HepG2 (cell line): ENCODE results near the gene FAM174C. TPM values are rescaled to one million over a fixed set of nuclear protein-coding genes. Genes with fewer than 3 reads are reported as not detected.

Experiments
- ARID5B ChIP-seq: IDR thresholded peaks from 2 replicates; pipeline ENCODE4 v1.4.0; 2020; ENCODE audit warnings: mild to moderate bottlenecking, missing genetic modification reagents
- ATF7-NPFF ChIP-seq: sonication (generic); formaldehyde crosslinking; IDR thresholded peaks from 2 replicates; pipeline ENCODE4 v1.8.1; 2023; ENCODE audit warnings: mild to moderate bottlenecking, low read depth, missing genetic modification reagents, moderate library complexity
- CSRNP1 ChIP-seq: sonication (generic); formaldehyde crosslinking; IDR thresholded peaks from 2 replicates; pipeline ENCODE4 v1.8.1; 2023; ENCODE audit warnings: mild to moderate bottlenecking, missing genetic modification reagents
- HDAC6 ChIP-seq: fragments of 200-600 bp; sonication (generic); IDR thresholded peaks from 2 replicates; pipeline ENCODE4 v1.7.0; 2017; ENCODE audit warnings: mild to moderate bottlenecking, antibody characterized with exemption, low read length, low read depth
- KLF16 ChIP-seq, 2 experiments: sonication (generic) in 1 of 2; formaldehyde crosslinking in 1 of 2; IDR thresholded peaks; 2 replicates each; pipeline versions ENCODE4 v1.6.1 to v1.8.0; 2016 to 2023; ENCODE audit warnings: missing genetic modification reagents in 2 of 2, missing compliant biosample characterization in 1 of 2
- MAZ ChIP-seq, 2 experiments: sonication (generic) in 1 of 2; formaldehyde crosslinking in 1 of 2; IDR thresholded peaks; 2 replicates each; pipeline versions ENCODE4 v1.5.0 to v1.6.1; 2012 to 2020; ENCODE audit warnings: low read depth in 2 of 2, mild to moderate bottlenecking in 2 of 2, borderline replicate concordance in 1 of 2, improper control_type of control experiment in 1 of 2, low read length in 1 of 2, missing genetic modification reagents in 1 of 2, moderate library complexity in 1 of 2
- SP1 ChIP-seq, 2 experiments: fragments of 450-650 bp in 1 of 2; sonication (generic) in 1 of 2; formaldehyde crosslinking in 1 of 2; IDR thresholded peaks; 2 replicates each; pipeline versions ENCODE4 v1.4.0 to v1.6.1; 2016 to 2020; ENCODE audit warnings: missing genetic modification reagents in 1 of 2
- THRA ChIP-seq: sonication (generic); formaldehyde crosslinking; IDR thresholded peaks from 2 replicates; pipeline ENCODE4 v1.4.0; 2020; ENCODE audit warnings: missing genetic modification reagents, borderline replicate concordance
- ZBTB14 ChIP-seq: sonication (generic); formaldehyde crosslinking; IDR thresholded peaks from 2 replicates; pipeline ENCODE4 v1.4.0; 2020; ENCODE audit warnings: missing genetic modification reagents
- ZBTB7A ChIP-seq: sonication (generic); formaldehyde crosslinking; IDR thresholded peaks from 2 replicates; pipeline ENCODE4 v1.8.0; 2022; ENCODE audit warnings: mild to moderate bottlenecking, missing genetic modification reagents
- ZC3H13 ChIP-seq: sonication (generic); formaldehyde crosslinking; IDR thresholded peaks from 2 replicates; pipeline ENCODE4 v1.8.1; 2023; ENCODE audit warnings: mild to moderate bottlenecking, missing genetic modification reagents, moderate library complexity
- ZNF253 ChIP-seq: sonication (generic); formaldehyde crosslinking; IDR thresholded peaks from 2 replicates; pipeline ENCODE4 v1.8.0; 2022; ENCODE audit warnings: mild to moderate bottlenecking, missing genetic modification reagents, borderline replicate concordance
- ZNF430 ChIP-seq: sonication (generic); formaldehyde crosslinking; IDR thresholded peaks from 2 replicates; pipeline ENCODE4 v1.9.0; 2021; ENCODE audit warnings: mild to moderate bottlenecking, missing genetic modification reagents
- ZNF501 ChIP-seq: sonication (generic); formaldehyde crosslinking; IDR thresholded peaks from 2 replicates; pipeline ENCODE4 v1.5.1; 2020; ENCODE audit warnings: mild to moderate bottlenecking, moderate library complexity, missing genetic modification reagents
- ZNF629 ChIP-seq: sonication (generic); formaldehyde crosslinking; conservative IDR thresholded peaks from 2 replicates; pipeline ENCODE4 v1.5.0; 2020; ENCODE audit warnings: missing genetic modification reagents
- polyA plus RNA-seq, 8 experiments: library from polyadenylated mRNA; depleted of rRNA in 3 of 8; stranded (reverse) in 7 of 8; unstranded in 1 of 8; fragments of >200 nt; fragmentation: Illumina TruSeq in 4 of 8; extraction: Trizol in 4 of 8; gene quantifications; 2 replicates each; pipeline versions ENCODE4 v1.2.1 to v1.2.3, GENCODE V29; 2011 to 2016; ENCODE audit warnings: low read depth in 4 of 8, missing spikeins in 1 of 8, mixed read lengths in 1 of 8; ENCODE audit not compliant: insufficient read depth in 1 of 8
- total RNA-seq, 5 experiments: library from RNA; depleted of rRNA; stranded (reverse); fragments of >200 nt; fragmentation: Illumina TruSeq; extraction: Trizol; gene quantifications; 2 replicates each; pipeline ENCODE4 v1.2.3, GENCODE V29; 2016; ENCODE audit warnings: low read depth in 1 of 5
- TF ChIP-seq, protein P1 (sequence below): fragments of 450-650 bp; IDR thresholded peaks from 2 replicates; pipeline ENCODE4 v1.6.1; 2017; ENCODE audit warnings: mild to moderate bottlenecking

The FAM174C gene
- total and polyA plus RNA-seq, 2 of the 13 experiments (the other 11 are each of a cell fraction or from before 2014, with no cell fraction given) = 19.5 to 31.3 TPM

DNA sequence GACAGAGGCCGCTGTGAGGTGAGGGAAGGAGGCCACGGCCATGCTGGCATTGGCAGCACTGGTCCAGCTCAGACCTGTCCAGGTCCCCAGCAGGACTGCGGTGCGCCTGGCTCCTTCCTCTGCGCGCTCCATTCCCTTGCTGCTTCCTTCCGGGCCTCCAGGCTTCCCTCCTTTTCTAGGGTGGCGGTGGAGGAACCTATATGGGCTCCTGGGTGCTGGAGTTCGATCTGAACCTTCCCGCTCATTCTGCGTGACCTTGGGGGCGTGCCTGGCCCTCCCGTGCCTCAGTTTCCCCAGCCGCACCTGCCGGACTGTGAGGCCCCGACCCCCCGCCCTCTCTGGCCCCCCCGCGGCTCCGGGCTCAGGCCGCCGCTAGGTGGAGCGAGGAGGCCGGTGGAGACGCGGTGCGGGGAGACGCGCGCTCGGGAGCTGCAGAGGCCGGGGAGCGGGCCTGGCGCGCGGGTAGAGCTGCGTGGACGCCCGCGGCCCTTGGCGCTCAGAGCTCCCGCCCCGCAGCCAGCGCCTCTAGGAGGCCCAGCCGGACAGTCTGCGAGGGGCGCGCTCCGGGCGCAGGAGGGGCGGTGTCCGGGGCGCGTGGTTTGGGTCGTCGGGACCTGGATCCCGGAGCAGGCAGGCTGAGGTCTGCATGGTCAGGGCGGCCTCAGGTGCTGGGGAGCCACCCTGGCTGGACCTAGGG lies 40.3 kb downstream of the FAM174C start (continued):
- TF ChIP-seq CSRNP1 (CRISPR knock-in tag) = peak; percentile 69
- no peak for TF ChIP-seq ZNF629 (CRISPR knock-in tag)
- TF ChIP-seq ZNF501 (CRISPR knock-in tag) = peak; percentile 52; the same call in 1 of the 2 replicates
- TF ChIP-seq ZBTB14 = peak; percentile 57; the same call in 1 of the 2 replicates
- TF ChIP-seq SP1 (IDR thresholded peaks at IDR 0.05) = no peak
- TF ChIP-seq SP1 (CRISPR knock-in tag; IDR thresholded peaks at IDR 0.05) = 0 out of 2 replicates have a peak, but pooled peaks have one; percentile 33
- TF ChIP-seq ZC3H13 (CRISPR knock-in tag) = no peak
- TF ChIP-seq ZNF253 (CRISPR knock-in tag) = peak; percentile 82; the same call in 1 of the 2 replicates
- TF ChIP-seq HDAC6 = no peak
- TF ChIP-seq ZNF430 (CRISPR knock-in tag) = no peak
- TF ChIP-seq ATF7-NPFF (CRISPR knock-in tag) = peak; percentile 69; the same call in 1 of the 2 replicates
- TF ChIP-seq KLF16 (CRISPR knock-in tag; IDR thresholded peaks at IDR 0.05) = peak in 1 of 2 experiments; percentile 53; a peak in 1 of 4 replicates
- peak; percentile 98 for TF ChIP-seq MAZ (IDR thresholded peaks at IDR 0.05; ENCODE audit: borderline replicate concordance, low read depth, low read length)
- TF ChIP-seq MAZ (CRISPR knock-in tag; IDR thresholded peaks at IDR 0.05; ENCODE audit: low read depth) = peak; percentile 98
- TF ChIP-seq ZBTB7A (CRISPR knock-in tag) = no peak; the same call in none of the 2 replicates
- TF ChIP-seq, protein P1, sequence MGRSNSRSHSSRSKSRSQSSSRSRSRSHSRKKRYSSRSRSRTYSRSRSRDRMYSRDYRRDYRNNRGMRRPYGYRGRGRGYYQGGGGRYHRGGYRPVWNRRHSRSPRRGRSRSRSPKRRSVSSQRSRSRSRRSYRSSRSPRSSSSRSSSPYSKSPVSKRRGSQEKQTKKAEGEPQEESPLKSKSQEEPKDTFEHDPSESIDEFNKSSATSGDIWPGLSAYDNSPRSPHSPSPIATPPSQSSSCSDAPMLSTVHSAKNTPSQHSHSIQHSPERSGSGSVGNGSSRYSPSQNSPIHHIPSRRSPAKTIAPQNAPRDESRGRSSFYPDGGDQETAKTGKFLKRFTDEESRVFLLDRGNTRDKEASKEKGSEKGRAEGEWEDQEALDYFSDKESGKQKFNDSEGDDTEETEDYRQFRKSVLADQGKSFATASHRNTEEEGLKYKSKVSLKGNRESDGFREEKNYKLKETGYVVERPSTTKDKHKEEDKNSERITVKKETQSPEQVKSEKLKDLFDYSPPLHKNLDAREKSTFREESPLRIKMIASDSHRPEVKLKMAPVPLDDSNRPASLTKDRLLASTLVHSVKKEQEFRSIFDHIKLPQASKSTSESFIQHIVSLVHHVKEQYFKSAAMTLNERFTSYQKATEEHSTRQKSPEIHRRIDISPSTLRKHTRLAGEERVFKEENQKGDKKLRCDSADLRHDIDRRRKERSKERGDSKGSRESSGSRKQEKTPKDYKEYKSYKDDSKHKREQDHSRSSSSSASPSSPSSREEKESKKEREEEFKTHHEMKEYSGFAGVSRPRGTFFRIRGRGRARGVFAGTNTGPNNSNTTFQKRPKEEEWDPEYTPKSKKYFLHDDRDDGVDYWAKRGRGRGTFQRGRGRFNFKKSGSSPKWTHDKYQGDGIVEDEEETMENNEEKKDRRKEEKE = no peak
- TF ChIP-seq THRA (CRISPR knock-in tag) = 0 out of 2 replicates have a peak, but pooled peaks have one; percentile 41
- TF ChIP-seq ARID5B (CRISPR knock-in tag) = 0 out of 2 replicates have a peak, but pooled peaks have one; percentile 20
